ENCODE measurements around the gene ADORA2B.
"Not testable (repeated sequence)": the region's sequence is repeated elsewhere in the genome, so short reads cannot be mapped to it uniquely, and the experiment has no call there.

The ADORA2B gene

GRCh38 chr17:15944759-15945526 is at the start of gene ADORA2B:
ADORA2B (plus strand) TSS chr17:15945130; CDS start chr17:15945249, 119 bp downstream.
- DNase-seq = peak; percentile 71

- DNase-seq = no peak
These were observed 48.7 kb upstream of the ADORA2B start for GRCh38 chr17:15896277-15896676.

GRCh38 chr17:15896834-15897233 is 48.1 kb upstream of the ADORA2B start:
- DNase-seq = no peak

GRCh38 chr17:15899596-15899995 is 45.3 kb upstream of the ADORA2B start:
- not testable (repeated sequence) for DNase-seq

- no peak for DNase-seq
These were observed 44.1 kb upstream of the ADORA2B start for GRCh38 chr17:15900871-15901270.

- DNase-seq = not testable (repeated sequence)
These were observed 39.7 kb upstream of the ADORA2B start for GRCh38 chr17:15905236-15905635.

- DNase-seq = no peak
These were observed 37.6 kb upstream of the ADORA2B start for GRCh38 chr17:15907290-15907689.

GRCh38 chr17:15908378-15908777 is 36.6 kb upstream of the ADORA2B start:
- DNase-seq = no peak

- no peak for DNase-seq
These were observed 35.4 kb upstream of the ADORA2B start for GRCh38 chr17:15909481-15909991.

GRCh38 chr17:15910791-15911190 is 34.1 kb upstream of the ADORA2B start:
- DNase-seq = no peak

GRCh38 chr17:15911701-15912100 is 33.2 kb upstream of the ADORA2B start:
- not testable (repeated sequence) for DNase-seq

- no peak for DNase-seq
These were observed 32.4 kb upstream of the ADORA2B start for GRCh38 chr17:15912416-15912955.

GRCh38 chr17:15913826-15914225 is 31.1 kb upstream of the ADORA2B start:
- DNase-seq = no peak

GRCh38 chr17:15914400-15915170 is 30.3 kb upstream of the ADORA2B start:
- no peak for DNase-seq

- DNase-seq = no peak
These were observed 29.0 kb upstream of the ADORA2B start for GRCh38 chr17:15915961-15916360.

- DNase-seq = no peak
These were observed 27.9 kb upstream of the ADORA2B start for GRCh38 chr17:15917021-15917437.

- DNase-seq = no peak
These were observed 27.4 kb upstream of the ADORA2B start for GRCh38 chr17:15917438-15918027.

GRCh38 chr17:15918261-15918660 is 26.7 kb upstream of the ADORA2B start:
- DNase-seq = no peak

- no peak for DNase-seq
These were observed 26.2 kb upstream of the ADORA2B start for GRCh38 chr17:15918661-15919259.

GRCh38 chr17:15919466-15919865 is 25.5 kb upstream of the ADORA2B start:
- DNase-seq = no peak

- DNase-seq = no peak
These were observed 24.1 kb upstream of the ADORA2B start for GRCh38 chr17:15920758-15921239.

GRCh38 chr17:15921640-15922039 is 23.3 kb upstream of the ADORA2B start:
- no peak for DNase-seq

GRCh38 chr17:15922586-15922985 is 22.3 kb upstream of the ADORA2B start:
- DNase-seq = no peak
